Stomach (tissue), 4 donors: ENCODE data around the gene BMP7.

Experiments
- CTCF ChIP-seq, 7 experiments: fragments of 450-650 bp in 4 of 7; fragments of 200-600 bp in 3 of 7; sonication (generic) in 3 of 7; IDR thresholded peaks; one replicate each; pipeline ENCODE4 v1.5.1; 2016 to 2019; ENCODE audit warnings: antibody characterized with exemption in 7 of 7, control low read depth in 2 of 7, mild to moderate bottlenecking in 1 of 7
- EP300 ChIP-seq: sonication (generic); formaldehyde crosslinking; IDR thresholded peaks from one replicate; pipeline ENCODE4 v1.6.1; 2017; ENCODE audit warnings: antibody characterized with exemption
- POLR2A ChIP-seq, 4 donors: fragments of 450-650 bp; IDR thresholded peaks; one replicate each; pipeline ENCODE4 v1.6.1; 2016; ENCODE audit warnings: antibody characterized with exemption in 4 of 4, control low read depth in 2 of 4, mild to moderate bottlenecking in 1 of 4, moderate library complexity in 1 of 4

- TF ChIP-seq CTCF (IDR thresholded peaks at IDR 0.05), result no peak
- TF ChIP-seq EP300, result no peak
- TF ChIP-seq POLR2A (IDR thresholded peaks at IDR 0.05), result no peak
These were observed 7.9 kb upstream of the BMP7 start for GRCh38 chr20:57274299-57274698.
